ENCODE data around the gene ZCCHC2.
A peak's percentile ranks its signal among the peaks of the same experiment; 100 is the strongest.

Gene ZCCHC2

GRCh38 chr18:62583376-62583775 lies 60.6 kb downstream of the ZCCHC2 start:
- no peak overlapping the region for H3K9ac ChIP-seq (ENCODE audit: low read length)
- H3K79me2 ChIP-seq (ENCODE audit: insufficient read depth, low read length) = no peaks in the 10 kb centered on the region
- H3K36me3 ChIP-seq (ENCODE audit: insufficient read depth, low read length) = peaks cover 16% of the 10 kb centered on the region; the same call in 1 of the 2 replicates
- H3K4me3 ChIP-seq (ENCODE audit: low read depth, low read length, poor library complexity, severe bottlenecking) = no peak overlapping the region
- no peaks in the 10 kb centered on the region for H3F3A ChIP-seq (ENCODE audit: insufficient read depth, low read length)
- peaks cover 15% of the 10 kb centered on the region for H3K4me1 ChIP-seq (ENCODE audit: insufficient read depth, low read length, severe bottlenecking)
- no peak overlapping the region for H2AFZ ChIP-seq (ENCODE audit: low read length)
- TF ChIP-seq EZH2 (IDR thresholded peaks at IDR 0.05; ENCODE audit: borderline replicate concordance, low read length) (no peak), CTCF (IDR thresholded peaks at IDR 0.05; ENCODE audit: low read length) (no peak)
- H3K9me2 ChIP-seq (ENCODE audit: low read depth, low read length) = no peaks in the 10 kb centered on the region
- no peaks in the 10 kb centered on the region for H4K20me1 ChIP-seq (ENCODE audit: insufficient read depth, low read length)
- H3K4me2 ChIP-seq (ENCODE audit: low read length) = no peak overlapping the region
- peak overlapping the region; percentile 8 for H3K27ac ChIP-seq (ENCODE audit: low read depth, low read length, poor library complexity, severe bottlenecking)
- H3K27me3 ChIP-seq (ENCODE audit: insufficient read depth, low read length) = no peaks in the 10 kb centered on the region
- H3K9me3 ChIP-seq (ENCODE audit: low read length) = no peaks in the 10 kb centered on the region

- peak overlapping the region; percentile 64 for H3K4me2 ChIP-seq (ENCODE audit: low read length)
- no peaks in the 10 kb centered on the region for H3K9me3 ChIP-seq (ENCODE audit: low read length)
- H3K79me2 ChIP-seq (ENCODE audit: insufficient read depth, low read length) = no peaks in the 10 kb centered on the region
- H3K27ac ChIP-seq (ENCODE audit: low read depth, low read length, poor library complexity, severe bottlenecking) = peak overlapping the region; percentile 8
- peak overlapping the region; percentile 46 for H3K4me3 ChIP-seq (ENCODE audit: low read depth, low read length, poor library complexity, severe bottlenecking)
- no peaks in the 10 kb centered on the region for H3K27me3 ChIP-seq (ENCODE audit: insufficient read depth, low read length)
- TF ChIP-seq EZH2 (IDR thresholded peaks at IDR 0.05; ENCODE audit: borderline replicate concordance, low read length) = no peak
- peak; percentile 99 for TF ChIP-seq CTCF (IDR thresholded peaks at IDR 0.05; ENCODE audit: low read length)
- no peaks in the 10 kb centered on the region for H4K20me1 ChIP-seq (ENCODE audit: insufficient read depth, low read length)
- no peaks in the 10 kb centered on the region for H3K9me2 ChIP-seq (ENCODE audit: low read depth, low read length)
- H3K4me1 ChIP-seq (ENCODE audit: insufficient read depth, low read length, severe bottlenecking) = peaks cover 15% of the 10 kb centered on the region
- peak overlapping the region; percentile 31; the same call in 1 of the 2 replicates for H3K9ac ChIP-seq (ENCODE audit: low read length)
- peaks cover 5% of the 10 kb centered on the region; the same call in 1 of the 2 replicates for H3K36me3 ChIP-seq (ENCODE audit: insufficient read depth, low read length)
- no peak overlapping the region for H2AFZ ChIP-seq (ENCODE audit: low read length)
- H3F3A ChIP-seq (ENCODE audit: insufficient read depth, low read length) = no peaks in the 10 kb centered on the region
Observed at GRCh38 chr18:62584241-62585120, 61.7 kb downstream of the ZCCHC2 start.

GRCh38 chr18:62585274-62586150 lies 62.7 kb downstream of the ZCCHC2 start:
- Histone ChIP-seq H3K4me1 (ENCODE audit: insufficient read depth, low read length, severe bottlenecking) (peaks cover 15% of the 10 kb centered on the region), H3K9me3 (ENCODE audit: low read length) (no peaks in the 10 kb centered on the region), H3K79me2 (ENCODE audit: insufficient read depth, low read length) (no peaks in the 10 kb centered on the region), H3K9me2 (ENCODE audit: low read depth, low read length) (no peaks in the 10 kb centered on the region), H3K36me3 (ENCODE audit: insufficient read depth, low read length) (peaks cover 4% of the 10 kb centered on the region; the same call in 1 of the 2 replicates), H3F3A (ENCODE audit: insufficient read depth, low read length) (no peaks in the 10 kb centered on the region), H3K27me3 (ENCODE audit: insufficient read depth, low read length) (no peaks in the 10 kb centered on the region), H4K20me1 (ENCODE audit: insufficient read depth, low read length) (no peaks in the 10 kb centered on the region), H3K9ac (ENCODE audit: low read length) (no peak overlapping the region), H2AFZ (ENCODE audit: low read length) (no peak overlapping the region), H3K4me3 (ENCODE audit: low read depth, low read length, poor library complexity, severe bottlenecking) (no peak overlapping the region), H3K4me2 (ENCODE audit: low read length) (no peak overlapping the region), H3K27ac (ENCODE audit: low read depth, low read length, poor library complexity, severe bottlenecking) (no peak overlapping the region)
- no peak for TF ChIP-seq EZH2 (IDR thresholded peaks at IDR 0.05; ENCODE audit: borderline replicate concordance, low read length)
- no peak for TF ChIP-seq CTCF (IDR thresholded peaks at IDR 0.05; ENCODE audit: low read length)

Measured in OCI-LY1 (cell line).